ENCODE results near the gene CLMN. TPM values are rescaled to one million over a fixed set of nuclear protein-coding genes. Genes with fewer than 3 reads are reported as not detected.
A peak's percentile ranks its signal among the peaks of the same experiment; 100 is the strongest.

The CLMN gene
- total and polyA plus RNA-seq, 2 of the 13 experiments (the other 11 are each of a cell fraction or from before 2014, with no cell fraction given) = 15.1 to 16.7 TPM

- TF ChIP-seq DR1 (CRISPR knock-in tag; IDR thresholded peaks at IDR 0.05) (peak; percentile 60; the same call in 1 of the 2 replicates), ZZZ3 (CRISPR knock-in tag; IDR thresholded peaks at IDR 0.05; ENCODE audit: borderline replicate concordance) (peak; percentile 29; the same call in 1 of the 2 replicates), ZSCAN22 (CRISPR knock-in tag; IDR thresholded peaks at IDR 0.05) (no peak), ZIK1 (CRISPR knock-in tag; IDR thresholded peaks at IDR 0.05; ENCODE audit: borderline replicate concordance, low read depth) (peak; percentile 79), ZC3H13 (CRISPR knock-in tag; IDR thresholded peaks at IDR 0.05) (0 out of 2 replicates have a peak, but pooled peaks have one; percentile 8), TEF (CRISPR knock-in tag; IDR thresholded peaks at IDR 0.05) (0 out of 2 replicates have a peak, but pooled peaks have one; percentile 47), ZSCAN9 (CRISPR knock-in tag; IDR thresholded peaks at IDR 0.05; ENCODE audit: borderline replicate concordance) (peak; percentile 45; the same call in 1 of the 2 replicates), GMEB2 (CRISPR knock-in tag; IDR thresholded peaks at IDR 0.05; ENCODE audit: low read depth) (peak; percentile 32; the same call in 1 of the 2 replicates), PHF21A (CRISPR knock-in tag; IDR thresholded peaks at IDR 0.05) (peak; percentile 54; the same call in 1 of the 2 replicates), ZBTB43 (CRISPR knock-in tag; conservative IDR thresholded peaks at IDR 0.05) (no peak; the same call in 1 of the 2 replicates), GATAD2A (CRISPR knock-in tag; IDR thresholded peaks at IDR 0.05) (0 out of 2 replicates have a peak, but pooled peaks have one; percentile 15), PITX1 (CRISPR knock-in tag; IDR thresholded peaks at IDR 0.05) (peak; percentile 82), CBX1 (IDR thresholded peaks at IDR 0.05; ENCODE audit: low read depth) (no peak), KAT8 (CRISPR knock-in tag; IDR thresholded peaks at IDR 0.05) (peak; percentile 85), ZBTB10 (CRISPR knock-in tag; IDR thresholded peaks at IDR 0.05; ENCODE audit: borderline replicate concordance) (peak; percentile 52; the same call in 1 of the 2 replicates), ATF1 (CRISPR knock-in tag; IDR thresholded peaks at IDR 0.05) (no peak), MXD3 (CRISPR knock-in tag; IDR thresholded peaks at IDR 0.05) (peak; percentile 61; the same call in 1 of the 2 replicates), GFI1 (CRISPR knock-in tag; IDR thresholded peaks at IDR 0.05; ENCODE audit: borderline replicate concordance) (0 out of 2 replicates have a peak, but pooled peaks have one; percentile 41), TGIF2 (CRISPR knock-in tag; IDR thresholded peaks at IDR 0.05) (peak; percentile 52; the same call in 1 of the 2 replicates), SALL2 (CRISPR knock-in tag; IDR thresholded peaks at IDR 0.05) (peak; percentile 91; the same call in 1 of the 2 replicates), ATF2 (CRISPR knock-in tag; IDR thresholded peaks at IDR 0.05) (no peak)
Observed at GRCh38 chr14:95157327-95158189, 162.2 kb downstream of the CLMN start, which contains the start of gene DICER1 (continued).

Measured in HepG2 (cell line).